Frontal cortex (tissue), 4 donors: ENCODE measurements around the gene STAT5A. TPM values are rescaled to one million over a fixed set of nuclear protein-coding genes. Genes with fewer than 3 reads are reported as not detected.

Experiments
- DNase-seq, 2 donors: peaks; one replicate each; pipeline ENCODE4 v3.0.0; 2012; ENCODE audit warnings: low spot score in 2 of 2
- FAIRE-seq: peaks from 2 replicates; lab custom pipeline; 2012; peaks lifted over from hg19 to GRCh38; lab: Jason Lieb, UNC
- total RNA-seq: library from RNA; depleted of rRNA; stranded (reverse); fragments of >200 nt; gene quantifications from one replicate; pipeline ENCODE4 v1.2.3, GENCODE V29; 2014
- donor health status: control.
- donor health status: control.
- donor health status: control.

The STAT5A gene
- total RNA-seq, 1 donor from 2014 or later, result 1.6 TPM

- peak; percentile 66 for FAIRE-seq
Observed at GRCh38 chr17:42266918-42267766, 21.2 kb upstream of the STAT5A start.

GRCh38 chr17:42268236-42268635 is 20.1 kb upstream of the STAT5A start:
- FAIRE-seq (no peak), DNase-seq (no peak)

More at GRCh38 chr17:42266918-42267766, 21.2 kb upstream of the STAT5A start:
- no peak for DNase-seq

- FAIRE-seq, result no peak
- DNase-seq, result no peak
Observed at GRCh38 chr17:42270170-42270535, 18.1 kb upstream of the STAT5A start.

- DNase-seq, result no peak
- FAIRE-seq, result no peak
Observed at GRCh38 chr17:42270596-42270995, 17.7 kb upstream of the STAT5A start.

- DNase-seq (no peak), FAIRE-seq (no peak)
Observed at GRCh38 chr17:42271006-42271778, 17.1 kb upstream of the STAT5A start.

GRCh38 chr17:42271779-42272035 is 16.6 kb upstream of the STAT5A start:
- DNase-seq (no peak), FAIRE-seq (no peak)

- DNase-seq, result no peak
- FAIRE-seq, result no peak
Observed at GRCh38 chr17:42272162-42272907, 16.0 kb upstream of the STAT5A start.

GRCh38 chr17:42273474-42274252 is 14.6 kb upstream of the STAT5A start:
- FAIRE-seq, result no peak
- no peak for DNase-seq

GRCh38 chr17:42274253-42274542 is 14.1 kb upstream of the STAT5A start:
- DNase-seq, result no peak
- no peak for FAIRE-seq

GRCh38 chr17:42274812-42275526 is 13.3 kb upstream of the STAT5A start:
- DNase-seq (no peak), FAIRE-seq (no peak)

GRCh38 chr17:42275527-42276358 is 12.6 kb upstream of the STAT5A start:
- no peak for FAIRE-seq
- no peak for DNase-seq

- FAIRE-seq (no peak), DNase-seq (peak; percentile 88 to 92)
Observed at GRCh38 chr17:42276359-42276608, 12.0 kb upstream of the STAT5A start, which contains the start of gene STAT5B. Gene STAT5B, minus strand, starts transcription at chr17:42276391. Its CDS starts 44,264 bp downstream, at chr17:42232127.

GRCh38 chr17:42276609-42277341 is 11.5 kb upstream of the STAT5A start:
- FAIRE-seq, result no peak
- DNase-seq, result peak in 1 of 2 donors; percentile 69

GRCh38 chr17:42277342-42277712 is 11.0 kb upstream of the STAT5A start:
- no peak for FAIRE-seq
- DNase-seq, result peak in 1 of 2 donors; percentile 6

GRCh38 chr17:42279776-42280630 is 8.3 kb upstream of the STAT5A start:
- DNase-seq (no peak), FAIRE-seq (no peak)

GRCh38 chr17:42281571-42282096 is 6.7 kb upstream of the STAT5A start:
- FAIRE-seq (no peak), DNase-seq (no peak)

- no peak for FAIRE-seq
- DNase-seq, result no peak
Observed at GRCh38 chr17:42282478-42283080, 5.7 kb upstream of the STAT5A start.
